ENCODE data around the gene EDC4.

GRCh38 chr16:67928147-67928546 is 55.3 kb downstream of the EDC4 start:
- no peak for TF ChIP-seq POLR2A (IDR thresholded peaks at IDR 0.05)
- TF ChIP-seq CTCF (IDR thresholded peaks at IDR 0.05): no peak
- no peak for TF ChIP-seq POLR2AphosphoS5 (IDR thresholded peaks at IDR 0.05)
- no peak for TF ChIP-seq EP300 (IDR thresholded peaks at IDR 0.05)

All from stomach (tissue), 4 donors.